Measurements from ENCODE around the gene NRG2.

The NRG2 gene

DNA sequence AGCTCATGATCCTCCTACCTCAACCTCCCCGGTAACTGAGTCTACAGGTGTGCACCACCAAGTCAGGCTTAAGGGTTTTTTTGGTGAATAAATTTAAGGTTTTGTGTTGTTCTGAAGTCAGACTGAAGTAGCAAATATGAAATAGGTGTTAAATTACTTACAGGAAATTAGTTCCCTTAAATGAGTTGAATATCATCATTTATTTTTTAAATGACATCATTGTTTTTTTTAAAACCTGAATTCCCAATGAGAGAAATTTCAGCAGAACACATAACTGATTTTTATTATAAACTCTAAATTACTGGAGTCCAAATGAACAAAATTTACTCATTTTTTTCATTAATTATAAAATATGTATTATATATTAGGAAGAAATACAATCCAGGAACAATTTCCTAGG is 33.0 kb upstream of the NRG2 start:
- no peak overlapping the region for H3K4me3 ChIP-seq (ENCODE audit: control insufficient read depth, low read depth, low read length)
- TF ChIP-seq, protein P1, sequence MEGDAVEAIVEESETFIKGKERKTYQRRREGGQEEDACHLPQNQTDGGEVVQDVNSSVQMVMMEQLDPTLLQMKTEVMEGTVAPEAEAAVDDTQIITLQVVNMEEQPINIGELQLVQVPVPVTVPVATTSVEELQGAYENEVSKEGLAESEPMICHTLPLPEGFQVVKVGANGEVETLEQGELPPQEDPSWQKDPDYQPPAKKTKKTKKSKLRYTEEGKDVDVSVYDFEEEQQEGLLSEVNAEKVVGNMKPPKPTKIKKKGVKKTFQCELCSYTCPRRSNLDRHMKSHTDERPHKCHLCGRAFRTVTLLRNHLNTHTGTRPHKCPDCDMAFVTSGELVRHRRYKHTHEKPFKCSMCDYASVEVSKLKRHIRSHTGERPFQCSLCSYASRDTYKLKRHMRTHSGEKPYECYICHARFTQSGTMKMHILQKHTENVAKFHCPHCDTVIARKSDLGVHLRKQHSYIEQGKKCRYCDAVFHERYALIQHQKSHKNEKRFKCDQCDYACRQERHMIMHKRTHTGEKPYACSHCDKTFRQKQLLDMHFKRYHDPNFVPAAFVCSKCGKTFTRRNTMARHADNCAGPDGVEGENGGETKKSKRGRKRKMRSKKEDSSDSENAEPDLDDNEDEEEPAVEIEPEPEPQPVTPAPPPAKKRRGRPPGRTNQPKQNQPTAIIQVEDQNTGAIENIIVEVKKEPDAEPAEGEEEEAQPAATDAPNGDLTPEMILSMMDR (conservative IDR thresholded peaks at IDR 0.05; ENCODE audit: control insufficient read depth, insufficient read depth, low read depth, low read length) = no peak
- DNase-seq (ENCODE audit: low read depth) = no peak

DNA sequence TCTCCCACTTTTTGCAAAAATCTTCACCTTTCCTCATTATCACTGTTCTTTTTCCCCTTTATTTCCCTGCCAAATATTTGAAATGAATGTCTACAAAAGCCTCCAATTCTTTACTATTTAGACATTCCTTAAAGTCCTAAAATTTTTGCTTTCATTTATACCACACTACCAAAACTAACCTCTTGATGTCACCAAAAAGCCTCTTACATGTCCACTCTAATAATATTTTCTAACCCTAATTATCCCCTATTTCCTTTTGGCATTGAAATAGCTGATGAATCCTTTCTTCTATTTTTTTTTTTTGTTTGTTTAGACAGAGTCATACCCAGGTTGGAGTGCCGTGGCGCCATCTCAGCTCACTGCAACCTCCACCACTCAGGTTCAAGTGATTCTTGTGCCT is 32.3 kb upstream of the NRG2 start:
- DNase-seq (ENCODE audit: low read depth) = peak; percentile 47
- TF ChIP-seq, protein P1 (conservative IDR thresholded peaks at IDR 0.05; ENCODE audit: control insufficient read depth, insufficient read depth, low read depth, low read length) = peak; percentile 39
- H3K4me3 ChIP-seq (ENCODE audit: control insufficient read depth, low read depth, low read length) = no peak overlapping the region

DNA sequence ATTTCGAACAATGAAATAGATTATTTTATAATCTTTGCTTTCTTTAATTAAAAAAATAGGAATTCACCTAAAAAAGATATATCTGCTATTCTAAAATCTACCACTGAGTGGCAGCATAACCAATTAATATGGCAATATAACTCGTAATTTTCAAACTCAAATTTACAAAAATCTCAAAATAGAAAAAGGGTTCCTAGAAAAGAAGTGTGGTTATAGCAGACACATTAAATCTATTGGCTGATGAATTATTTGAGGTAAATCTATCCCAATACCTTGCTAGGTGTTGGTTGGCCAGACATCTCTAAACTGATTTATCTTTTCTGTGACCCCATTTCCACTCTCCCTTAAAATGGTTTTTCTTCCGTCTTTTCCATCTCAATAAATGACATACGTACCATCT is 30.2 kb upstream of the NRG2 start:
- DNase-seq (ENCODE audit: low read depth) = peak; percentile 28
- TF ChIP-seq, protein P1 (conservative IDR thresholded peaks at IDR 0.05; ENCODE audit: control insufficient read depth, insufficient read depth, low read depth, low read length) = peak; percentile 47
- no peak overlapping the region for H3K4me3 ChIP-seq (ENCODE audit: control insufficient read depth, low read depth, low read length)

DNA sequence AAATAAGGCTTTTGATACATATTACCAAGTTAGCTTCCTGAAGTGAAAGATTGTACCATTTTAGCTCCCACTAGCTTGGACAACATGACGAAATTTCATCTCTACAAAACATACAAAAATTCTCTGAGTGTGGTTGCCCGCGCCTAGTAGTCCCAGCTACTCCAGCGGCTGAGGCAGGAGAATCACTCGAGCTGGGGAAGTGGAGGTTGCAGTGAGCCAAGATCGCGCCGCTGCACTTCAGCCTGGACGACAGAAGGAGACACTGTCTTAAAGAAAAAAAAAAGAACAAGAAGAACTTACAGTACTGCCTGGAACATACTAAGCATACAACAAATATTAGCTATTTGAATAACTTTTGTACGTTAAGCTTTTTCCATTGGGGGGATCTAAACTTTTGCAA is 29.7 kb upstream of the NRG2 start:
- TF ChIP-seq, protein P1 (conservative IDR thresholded peaks at IDR 0.05; ENCODE audit: control insufficient read depth, insufficient read depth, low read depth, low read length) = no peak
- no peak overlapping the region for H3K4me3 ChIP-seq (ENCODE audit: control insufficient read depth, low read depth, low read length)
- DNase-seq (ENCODE audit: low read depth) = no peak

DNA sequence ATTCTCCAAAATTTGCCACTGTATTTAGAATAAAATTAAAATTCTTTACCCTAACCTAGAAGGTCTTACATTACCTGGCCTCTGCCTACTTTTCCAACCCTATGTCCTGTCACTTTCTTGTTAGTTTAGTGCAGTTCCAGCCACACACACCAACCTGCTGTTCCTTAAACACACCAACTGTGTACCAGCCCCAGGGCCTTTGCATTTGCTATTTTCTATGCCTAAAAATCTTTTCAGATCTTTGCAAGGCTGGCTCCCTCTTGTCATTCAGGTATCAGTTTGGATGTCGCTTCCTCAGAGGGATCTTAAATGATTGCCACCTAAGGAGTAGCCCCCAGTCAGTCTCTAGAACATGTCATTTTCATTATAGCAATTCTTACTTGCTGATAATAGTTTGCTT is 17.7 kb upstream of the NRG2 start:
- TF ChIP-seq, protein P1 (conservative IDR thresholded peaks at IDR 0.05; ENCODE audit: control insufficient read depth, insufficient read depth, low read depth, low read length) = no peak
- DNase-seq (ENCODE audit: low read depth) = no peak
- no peak overlapping the region for H3K4me3 ChIP-seq (ENCODE audit: control insufficient read depth, low read depth, low read length)

DNA sequence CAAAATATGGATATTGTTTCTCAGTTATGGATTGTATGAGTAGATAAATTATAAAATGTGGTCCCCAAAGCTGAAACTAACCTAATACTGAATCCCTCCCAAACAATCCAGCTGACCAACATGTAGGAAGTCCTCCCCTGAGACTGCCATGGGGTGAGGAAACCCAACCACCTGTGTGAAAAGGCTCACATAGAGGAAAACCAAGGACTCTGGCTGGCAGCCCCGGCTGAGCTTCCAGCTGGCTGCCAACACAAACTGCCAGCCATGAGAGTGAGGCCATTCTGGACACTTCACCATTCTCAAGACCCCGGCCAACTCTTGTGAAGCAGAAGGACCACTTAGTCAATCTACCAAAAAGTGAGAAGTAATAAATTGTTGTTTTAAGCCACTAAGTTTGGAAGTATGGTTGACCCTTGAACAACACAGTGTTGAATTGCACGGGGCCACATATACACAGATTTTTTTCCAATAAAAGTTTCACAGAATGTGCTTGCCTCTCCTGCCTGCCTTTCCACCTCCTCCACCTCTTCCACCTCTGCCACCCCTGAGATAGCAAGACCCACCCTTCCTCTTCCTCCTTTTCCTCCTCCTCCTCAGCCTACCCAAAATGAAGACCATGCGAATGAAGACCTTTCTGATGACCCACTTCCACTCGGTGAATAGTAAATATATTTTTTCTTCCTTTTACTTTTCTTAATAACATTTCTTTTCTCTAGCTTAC is 15.3 kb upstream of the NRG2 start:
- TF ChIP-seq, protein P1 (conservative IDR thresholded peaks at IDR 0.05; ENCODE audit: control insufficient read depth, insufficient read depth, low read depth, low read length) = no peak
- no peak for DNase-seq (ENCODE audit: low read depth)
- H3K4me3 ChIP-seq (ENCODE audit: control insufficient read depth, low read depth, low read length) = no peak overlapping the region

Measured in fibroblast of mammary gland (primary cell).